ENCODE measurements around the gene DSCAM. TPM values are rescaled to one million over a fixed set of nuclear protein-coding genes. Genes with fewer than 3 reads are reported as not detected.

The DSCAM gene
- total and polyA plus RNA-seq, 2 experiments from 2014 or later, result 0.07 TPM; not detected in 1

- H3K4me2 ChIP-seq, result no peak overlapping the region
- no peaks in the 10 kb centered on the region for H4K20me1 ChIP-seq (replicated peaks; ENCODE audit: insufficient read depth)
- Mint-ChIP-seq H3K27ac (no peak overlapping the region), H3K27me3 (ENCODE audit: insufficient read depth, low read depth, poor library complexity) (no peaks in the 10 kb centered on the region), H3K36me3 (ENCODE audit: low read depth) (peaks cover 22% of the 10 kb centered on the region; the same call in 2 of the 3 replicates), H3K4me3 (no peak overlapping the region), H3K9me3 (peaks cover 94% of the 10 kb centered on the region), H3K4me1 (no peaks in the 10 kb centered on the region)
- H3K36me3 ChIP-seq (ENCODE audit: insufficient read depth), result no peaks in the 10 kb centered on the region
- TF ChIP-seq ZNF114 (CRISPR knock-in tag; IDR thresholded peaks at IDR 0.05) (no peak), ETS1 (IDR thresholded peaks at IDR 0.05) (no peak), ZNF331 (CRISPR knock-in tag; IDR thresholded peaks at IDR 0.05; ENCODE audit: low read depth) (no peak), NANOG (IDR thresholded peaks at IDR 0.05; ENCODE audit: borderline replicate concordance) (no peak), CTCF (conservative IDR thresholded peaks at IDR 0.05; ENCODE audit: low read depth in 2 of 2) (no peak), EZH2 (IDR thresholded peaks at IDR 0.05; ENCODE audit: low read depth, unreplicated experiment) (no peak), REST (IDR thresholded peaks at IDR 0.05; ENCODE audit: unreplicated experiment) (no peak), CREB1 (CRISPR knock-in tag; IDR thresholded peaks at IDR 0.05; ENCODE audit: low read depth) (no peak), ZNF462 (CRISPR knock-in tag; IDR thresholded peaks at IDR 0.05) (no peak)
- H2AFZ ChIP-seq, result no peak overlapping the region
- ATAC-seq, result no peak
- no peaks in the 10 kb centered on the region for H3K27me3 ChIP-seq (ENCODE audit: insufficient read depth)
- H3F3A ChIP-seq (replicated peaks; ENCODE audit: low read depth), result no peaks in the 10 kb centered on the region
- no peaks in the 10 kb centered on the region for H3K79me2 ChIP-seq (replicated peaks; ENCODE audit: insufficient read depth)
- H3K4me1 ChIP-seq (ENCODE audit: insufficient read depth), result no peaks in the 10 kb centered on the region
- no peak overlapping the region for H3K4me3 ChIP-seq
- no peak for DNase-seq (ENCODE audit: low spot score)
- no peaks in the 10 kb centered on the region for H3K9me2 ChIP-seq (ENCODE audit: insufficient read depth)
- H3K27ac ChIP-seq (ENCODE audit: low read depth), result no peak overlapping the region
Measured at GRCh38 chr21:40254540-40255465, 592.2 kb downstream of the DSCAM start.

All from GM23338 (cell line).